Measurements from ENCODE around the gene GDI2. TPM values are rescaled to one million over a fixed set of nuclear protein-coding genes. Genes with fewer than 3 reads are reported as not detected.

GDI2 gene
- total RNA-seq, result 100 to 1,000 TPM; 219 to 281 (median 241) TPM

GRCh38 chr10:5813341-5814109 lies at the start of gene GDI2:
Gene GDI2, minus strand, starts transcription at chr10:5813434. Its CDS starts 176 bp downstream, at chr10:5813258.
- intact Hi-C loops (cut with DNase I; ENCODE audit: low total_unique reads), result no loop called here
- H3K4me3 ChIP-seq (ENCODE audit: low read depth, poor library complexity, severe bottlenecking), result peak within 1 kb of the TSS; percentile 95
- DNase-seq (ENCODE audit: low spot score in 2 of 2), result peak; percentile 95 to 99
- WGBS, 2 donors, result 2% methylated on average over 44 to 50 of the region's 77 CpGs
- no peak for TF ChIP-seq POLR2A (IDR thresholded peaks at IDR 0.05)
- TF ChIP-seq CTCF (IDR thresholded peaks at IDR 0.05), result no peak

- WGBS, 2 donors, result 94 to 95% methylated on average over 7 of the region's 7 CpGs
- DNase-seq (ENCODE audit: low spot score in 2 of 2), result no peak
- TF ChIP-seq CTCF (IDR thresholded peaks at IDR 0.05), result no peak
- TF ChIP-seq POLR2A (IDR thresholded peaks at IDR 0.05), result no peak
- intact Hi-C loops (cut with DNase I; ENCODE audit: low total_unique reads), result no loop called here
- no peak overlapping the region for H3K4me3 ChIP-seq (ENCODE audit: low read depth, poor library complexity, severe bottlenecking)
Measured at GRCh38 chr10:5862360-5862961, 49.2 kb upstream of the GDI2 start.

- 75 to 78% methylated on average over 7 of the region's 7 CpGs for WGBS, 2 donors
- intact Hi-C loops (cut with DNase I; ENCODE audit: low total_unique reads), result no loop called here
- no peak for TF ChIP-seq POLR2A (IDR thresholded peaks at IDR 0.05)
- no peak for TF ChIP-seq CTCF (IDR thresholded peaks at IDR 0.05)
Measured at GRCh38 chr10:5860066-5860465, 46.8 kb upstream of the GDI2 start.

GRCh38 chr10:5858811-5859210 lies 45.6 kb upstream of the GDI2 start:
- no peak for DNase-seq (ENCODE audit: low spot score in 2 of 2)
- TF ChIP-seq POLR2A (IDR thresholded peaks at IDR 0.05) (no peak), CTCF (IDR thresholded peaks at IDR 0.05) (no peak)
- intact Hi-C loops (cut with DNase I; ENCODE audit: low total_unique reads), result no loop called here
- H3K4me3 ChIP-seq (ENCODE audit: low read depth, poor library complexity, severe bottlenecking), result no peak overlapping the region
- WGBS, 2 donors, result 86 to 87% methylated on average over 5 of the region's 5 CpGs

More at GRCh38 chr10:5860066-5860465, 46.8 kb upstream of the GDI2 start:
- no peak overlapping the region for H3K4me3 ChIP-seq (ENCODE audit: low read depth, poor library complexity, severe bottlenecking)
- no peak for DNase-seq (ENCODE audit: low spot score in 2 of 2)

GRCh38 chr10:5856701-5857004 lies 43.4 kb upstream of the GDI2 start:
- DNase-seq (ENCODE audit: low spot score in 2 of 2), result no peak
- H3K4me3 ChIP-seq (ENCODE audit: low read depth, poor library complexity, severe bottlenecking), result no peak overlapping the region
- TF ChIP-seq CTCF (IDR thresholded peaks at IDR 0.05) (no peak), POLR2A (IDR thresholded peaks at IDR 0.05) (no peak)
- intact Hi-C loops (cut with DNase I; ENCODE audit: low total_unique reads), result no loop called here
- 83 to 84% methylated on average over 7 of the region's 7 CpGs for WGBS, 2 donors

Measured in lower leg skin (tissue), 4 donors.